Measurements from ENCODE around the gene AMBP.

The AMBP gene

GRCh38 chr9:114112778-114113584 is 34.9 kb upstream of the AMBP start:
- DNase-seq, result peak; percentile 81

GRCh38 chr9:114112325-114112724 is 34.2 kb upstream of the AMBP start:
- peak; percentile 81 for DNase-seq

GRCh38 chr9:114110180-114110579 is 32.1 kb upstream of the AMBP start:
- DNase-seq, result peak; percentile 82

- no peak for DNase-seq
Observed at GRCh38 chr9:114109124-114109523, 31.0 kb upstream of the AMBP start.

GRCh38 chr9:114108016-114108833 is 30.1 kb upstream of the AMBP start:
- DNase-seq, result peak; percentile 71

GRCh38 chr9:114107286-114108001 is 29.3 kb upstream of the AMBP start:
- no peak for DNase-seq

- no peak for DNase-seq
Observed at GRCh38 chr9:114105236-114105635, 27.1 kb upstream of the AMBP start.

- DNase-seq, result no peak
Observed at GRCh38 chr9:114102484-114102883, 24.4 kb upstream of the AMBP start.

GRCh38 chr9:114100536-114100935 is 22.4 kb upstream of the AMBP start:
- DNase-seq, result no peak

GRCh38 chr9:114099669-114100270 is 21.7 kb upstream of the AMBP start:
- DNase-seq, result no peak

GRCh38 chr9:114098936-114099668 is 21.0 kb upstream of the AMBP start, which contains the start of gene KIF12:
TSS of gene KIF12 (minus strand) at chr9:114099292. CDS start at chr9:114099276, 16 bp downstream.
- no peak for DNase-seq

- peak; percentile 27 for DNase-seq
Observed at GRCh38 chr9:114098021-114098935, 20.2 kb upstream of the AMBP start.

GRCh38 chr9:114097613-114098020 is 19.5 kb upstream of the AMBP start:
- no peak for DNase-seq

- DNase-seq, result no peak
Observed at GRCh38 chr9:114096866-114097612, 18.9 kb upstream of the AMBP start.

GRCh38 chr9:114096041-114096511 is 18.0 kb upstream of the AMBP start:
- no peak for DNase-seq

GRCh38 chr9:114094971-114095370 is 16.9 kb upstream of the AMBP start:
- no peak for DNase-seq

GRCh38 chr9:114093761-114094505 is 15.8 kb upstream of the AMBP start:
- DNase-seq, result no peak

GRCh38 chr9:114093031-114093471 is 15.0 kb upstream of the AMBP start:
- DNase-seq, result no peak

- DNase-seq, result no peak
Observed at GRCh38 chr9:114092336-114092735, 14.2 kb upstream of the AMBP start.

All from fibroblast of skin of back (primary cell).